ENCODE results near the gene MCTP1.
"Not testable (repeated sequence)": the region's sequence is repeated elsewhere in the genome, so short reads cannot be mapped to it uniquely, and the experiment has no call there.

The MCTP1 gene

DNA sequence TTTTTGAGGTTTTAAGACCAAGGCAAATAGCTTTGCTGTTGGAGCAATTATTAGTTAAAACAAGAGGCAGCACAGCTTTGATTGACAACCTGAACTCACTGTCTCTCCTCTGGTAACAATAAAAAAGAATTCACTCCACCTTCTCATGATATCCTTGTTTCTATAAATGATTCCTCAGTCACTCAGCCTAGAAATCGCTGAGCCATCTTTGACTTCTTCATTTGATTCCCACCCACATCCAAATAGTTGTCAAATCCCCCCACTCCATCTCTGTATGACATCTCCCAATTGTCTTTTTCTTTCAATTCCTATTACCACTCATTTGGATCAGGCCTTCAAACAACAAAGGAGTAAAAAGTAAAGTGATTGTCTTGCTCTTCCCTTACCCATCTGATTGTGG lies 266.4 kb downstream of the MCTP1 start:
- TF ChIP-seq, protein P1, sequence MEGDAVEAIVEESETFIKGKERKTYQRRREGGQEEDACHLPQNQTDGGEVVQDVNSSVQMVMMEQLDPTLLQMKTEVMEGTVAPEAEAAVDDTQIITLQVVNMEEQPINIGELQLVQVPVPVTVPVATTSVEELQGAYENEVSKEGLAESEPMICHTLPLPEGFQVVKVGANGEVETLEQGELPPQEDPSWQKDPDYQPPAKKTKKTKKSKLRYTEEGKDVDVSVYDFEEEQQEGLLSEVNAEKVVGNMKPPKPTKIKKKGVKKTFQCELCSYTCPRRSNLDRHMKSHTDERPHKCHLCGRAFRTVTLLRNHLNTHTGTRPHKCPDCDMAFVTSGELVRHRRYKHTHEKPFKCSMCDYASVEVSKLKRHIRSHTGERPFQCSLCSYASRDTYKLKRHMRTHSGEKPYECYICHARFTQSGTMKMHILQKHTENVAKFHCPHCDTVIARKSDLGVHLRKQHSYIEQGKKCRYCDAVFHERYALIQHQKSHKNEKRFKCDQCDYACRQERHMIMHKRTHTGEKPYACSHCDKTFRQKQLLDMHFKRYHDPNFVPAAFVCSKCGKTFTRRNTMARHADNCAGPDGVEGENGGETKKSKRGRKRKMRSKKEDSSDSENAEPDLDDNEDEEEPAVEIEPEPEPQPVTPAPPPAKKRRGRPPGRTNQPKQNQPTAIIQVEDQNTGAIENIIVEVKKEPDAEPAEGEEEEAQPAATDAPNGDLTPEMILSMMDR (conservative IDR thresholded peaks at IDR 0.05; ENCODE audit: low read depth) = no peak
- POLR2A ChIA-PET (ENCODE audit: low non-redundant PET) = no interaction called here
- no peak for DNase-seq (ENCODE audit: low spot score)
- CTCF ChIA-PET = interaction anchor here (0.6 kb wide), 1 partner anchor 124 kb away, joined by 6 read pairs; no protein-coding TSS in a partner anchor
- H3K27ac ChIP-seq = no peak overlapping the region

DNA sequence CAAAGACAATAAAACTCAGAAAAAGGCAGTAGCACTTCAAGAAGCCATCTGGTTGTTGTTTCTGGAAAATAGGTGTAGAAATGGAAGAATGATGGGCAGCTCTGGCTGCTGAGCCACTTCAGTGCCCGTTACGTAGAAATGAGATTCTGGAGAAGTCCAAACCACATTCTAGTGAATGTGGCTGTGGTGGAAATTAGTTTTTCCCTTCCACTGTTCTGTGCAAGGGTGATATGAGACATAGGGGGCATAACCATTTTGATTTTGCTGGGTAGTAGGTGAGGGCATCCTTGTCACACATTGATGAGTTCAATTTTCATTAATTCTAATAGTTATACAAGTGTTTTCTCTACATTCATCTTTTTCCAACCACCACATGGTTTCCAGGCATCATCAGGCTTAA lies 275.1 kb downstream of the MCTP1 start:
- DNase-seq (ENCODE audit: low spot score) = no peak
- TF ChIP-seq, protein P1 (conservative IDR thresholded peaks at IDR 0.05; ENCODE audit: low read depth) = no peak
- ChIA-PET CTCF (interaction anchor here (0.7 kb wide), 1 partner anchor 10 kb away, joined by 8 read pairs; no protein-coding TSS in a partner anchor), POLR2A (ENCODE audit: low non-redundant PET) (no interaction called here)
- no peak overlapping the region for H3K27ac ChIP-seq

DNA sequence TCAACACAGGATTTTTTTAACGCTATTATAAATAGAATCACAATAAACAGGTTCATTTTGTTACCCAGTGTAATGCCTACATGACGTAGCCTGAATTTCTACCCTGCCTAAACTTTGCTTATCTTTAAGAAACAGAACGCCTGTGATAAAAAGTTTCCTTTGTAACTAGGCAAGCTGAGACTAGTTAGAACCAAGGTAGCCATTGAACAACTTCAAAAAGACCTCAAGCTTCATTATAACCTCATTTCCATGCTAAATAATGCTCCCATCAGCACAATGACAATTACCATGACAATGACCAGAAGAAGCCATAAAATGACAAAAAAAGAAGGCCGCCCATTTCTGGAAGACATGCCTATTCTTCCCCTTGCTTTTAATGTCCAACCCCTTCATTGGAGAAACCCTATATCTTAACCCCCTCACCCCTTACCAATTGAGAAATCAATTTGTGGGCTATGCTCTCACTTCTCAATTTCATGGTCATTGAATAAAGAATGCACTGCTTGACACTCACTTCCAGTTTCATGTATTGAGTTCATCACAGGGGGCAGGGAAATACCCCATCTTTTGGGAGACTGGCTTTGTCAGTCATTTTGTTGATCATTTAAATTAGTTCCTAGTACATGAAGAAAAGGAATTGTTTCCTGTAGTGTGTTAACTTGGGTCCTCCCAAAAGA lies 276.8 kb downstream of the MCTP1 start:
- DNase-seq (ENCODE audit: low spot score) = no peak
- POLR2A ChIA-PET (ENCODE audit: low non-redundant PET) = no interaction called here
- CTCF ChIA-PET = no interaction called here
- no peak overlapping the region for H3K27ac ChIP-seq
- TF ChIP-seq, protein P1 (conservative IDR thresholded peaks at IDR 0.05; ENCODE audit: low read depth) = no peak

DNA sequence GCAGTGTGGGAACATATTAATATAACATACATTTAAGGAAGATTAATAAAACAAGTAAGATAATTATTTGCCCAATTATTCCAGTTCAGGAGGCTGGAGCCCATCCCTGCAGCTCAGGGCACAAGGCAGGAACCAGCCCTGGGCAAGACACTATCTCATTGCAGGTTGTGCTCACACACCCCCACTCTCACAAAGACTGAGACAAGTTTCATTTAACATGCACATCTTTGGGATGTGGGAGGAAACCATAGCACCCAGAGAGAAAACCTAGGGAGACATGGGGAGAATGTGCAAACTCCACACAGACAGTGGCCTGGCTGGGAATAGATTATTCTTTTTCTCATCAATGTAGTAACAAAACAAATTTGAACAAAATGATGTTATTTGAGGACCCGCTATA lies 279.1 kb downstream of the MCTP1 start:
- DNase-seq (ENCODE audit: low spot score) = no peak
- TF ChIP-seq, protein P1 (conservative IDR thresholded peaks at IDR 0.05; ENCODE audit: low read depth) = no peak
- ChIA-PET POLR2A (ENCODE audit: low non-redundant PET) (no interaction called here), CTCF (no interaction called here)
- no peak overlapping the region for H3K27ac ChIP-seq

DNA sequence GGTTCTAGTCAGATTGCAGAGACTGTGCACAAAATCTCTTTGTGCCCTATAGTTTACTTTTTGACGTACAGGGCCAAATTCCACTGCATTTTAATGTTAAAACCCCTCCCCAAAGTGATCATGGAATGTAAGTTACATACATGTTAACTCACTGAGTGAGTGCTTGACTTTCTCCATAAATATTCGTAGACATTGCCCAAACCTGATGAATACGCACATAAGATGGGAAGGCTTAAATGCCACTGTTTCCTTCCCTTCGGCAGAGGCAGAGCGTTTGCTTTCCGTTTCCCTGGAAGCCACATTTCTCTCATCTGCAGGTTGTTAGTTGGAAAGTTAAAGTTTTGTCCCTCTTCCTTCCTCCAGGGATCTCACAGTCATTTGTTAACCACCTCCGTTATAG lies 286.2 kb downstream of the MCTP1 start:
- TF ChIP-seq, protein P1 (conservative IDR thresholded peaks at IDR 0.05; ENCODE audit: low read depth) = no peak
- CTCF ChIA-PET = no interaction called here
- no peak overlapping the region for H3K27ac ChIP-seq
- POLR2A ChIA-PET (ENCODE audit: low non-redundant PET) = no interaction called here
- DNase-seq (ENCODE audit: low spot score) = no peak

DNA sequence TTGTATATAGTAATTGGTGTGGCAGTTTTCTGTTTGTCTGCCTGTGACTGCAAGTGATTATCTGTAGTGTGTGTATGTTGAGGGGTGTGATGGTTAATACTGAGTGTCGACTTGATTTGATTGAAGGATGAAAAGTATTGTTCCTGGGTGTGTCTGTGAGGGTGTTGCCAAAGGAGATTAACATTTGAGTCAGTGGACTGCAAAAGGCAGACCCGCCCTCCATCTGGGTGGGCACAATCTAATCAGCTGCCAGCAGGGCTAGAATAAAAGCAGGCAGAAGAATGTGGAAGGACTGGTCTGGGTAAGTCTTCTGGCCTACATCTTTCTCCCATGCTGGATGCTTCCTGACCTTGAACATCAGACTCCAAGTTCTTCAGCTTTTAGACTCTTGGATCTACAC lies 290.4 kb downstream of the MCTP1 start:
- POLR2A ChIA-PET (ENCODE audit: low non-redundant PET) = interaction anchor here (0.5 kb wide), 1 partner anchor 128 kb away, joined by 3 read pairs; no protein-coding TSS in a partner anchor
- H3K27ac ChIP-seq; DNase-seq (ENCODE audit: low spot score); CTCF ChIA-PET: not testable (repeated sequence)

DNA sequence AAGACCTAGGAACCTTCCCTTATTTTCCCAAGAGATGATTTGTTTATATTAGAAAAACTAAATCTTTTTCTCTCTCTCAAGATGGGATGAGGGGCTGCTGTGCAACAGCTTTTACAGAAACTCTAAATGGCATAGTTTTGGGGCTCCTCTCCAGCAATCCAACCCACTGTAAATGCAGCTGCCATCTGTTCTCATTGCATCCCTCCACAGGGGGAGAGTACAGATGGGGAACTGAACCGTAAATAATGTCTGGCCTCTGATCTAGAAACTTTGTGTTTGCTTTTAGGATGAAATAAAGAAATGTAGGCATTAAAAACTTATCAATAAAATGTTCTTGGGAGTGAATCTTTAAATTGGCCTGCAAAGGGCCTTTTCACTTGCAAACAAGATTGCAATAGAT lies 291.4 kb downstream of the MCTP1 start:
- POLR2A ChIA-PET (ENCODE audit: low non-redundant PET) = no interaction called here
- TF ChIP-seq, protein P1 (conservative IDR thresholded peaks at IDR 0.05; ENCODE audit: low read depth) = no peak
- CTCF ChIA-PET = no interaction called here
- no peak overlapping the region for H3K27ac ChIP-seq
- DNase-seq (ENCODE audit: low spot score) = no peak

Measured in RWPE1 (cell line).